PFSK-1 (cell line): ENCODE data around the gene HAPLN3.

Experiments used
- FOXP2 ChIP-seq: optimal IDR thresholded peaks from 2 replicates; pipeline ENCODE3; 2011; ENCODE audit warnings: borderline replicate concordance, control low read depth, inconsistent platforms; ENCODE audit not compliant: insufficient read depth; ENCODE audit errors: extremely low read length, extremely low read depth
- POLR2AphosphoS5 ChIP-seq: IDR thresholded peaks from 2 replicates; pipeline ENCODE4 v1.6.1; 2012; ENCODE audit warnings: low read depth, mild to moderate bottlenecking, control low read depth, low read length, moderate library complexity
- REST ChIP-seq, 2 experiments: IDR thresholded peaks; 2 replicates each; pipeline versions ENCODE4 v1.6.1 to v1.8.0; 2011 to 2012; ENCODE audit warnings: low read depth in 2 of 2, low read length in 2 of 2, control low read depth in 1 of 2, inconsistent platforms in 1 of 2, mild to moderate bottlenecking in 1 of 2, moderate library complexity in 1 of 2; ENCODE audit not compliant: insufficient read depth in 1 of 2
- SIN3A ChIP-seq: IDR thresholded peaks from 2 replicates; pipeline ENCODE4 v1.6.1; 2012; ENCODE audit warnings: mild to moderate bottlenecking, low read length, moderate library complexity, borderline replicate concordance; ENCODE audit not compliant: insufficient read depth
- TAF1 ChIP-seq: IDR thresholded peaks from 2 replicates; pipeline ENCODE4 v1.6.1; 2012; ENCODE audit warnings: low read length, control low read depth, borderline replicate concordance; ENCODE audit not compliant: insufficient read depth

The HAPLN3 gene

GRCh38 chr15:88911766-88912118 lies 16.4 kb upstream of the HAPLN3 start:
- no peak for TF ChIP-seq TAF1
- no peak for TF ChIP-seq REST (IDR thresholded peaks at IDR 0.05; ENCODE audit: insufficient read depth in 1 of 2, low read depth in 2 of 2, low read length in 2 of 2)
- TF ChIP-seq SIN3A, result no peak
- TF ChIP-seq FOXP2, result no peak
- no peak for TF ChIP-seq POLR2AphosphoS5

- TF ChIP-seq REST (IDR thresholded peaks at IDR 0.05; ENCODE audit: insufficient read depth in 1 of 2, low read depth in 2 of 2, low read length in 2 of 2), result no peak
Measured at GRCh38 chr15:88909956-88910831, 14.8 kb upstream of the HAPLN3 start.

- TF ChIP-seq TAF1, result no peak
Measured at GRCh38 chr15:88908697-88909621, 13.6 kb upstream of the HAPLN3 start.

GRCh38 chr15:88908123-88908522 lies 12.8 kb upstream of the HAPLN3 start:
- TF ChIP-seq POLR2AphosphoS5, result no peak
- no peak for TF ChIP-seq SIN3A
- no peak for TF ChIP-seq REST (IDR thresholded peaks at IDR 0.05; ENCODE audit: insufficient read depth in 1 of 2, low read depth in 2 of 2, low read length in 2 of 2)
- no peak for TF ChIP-seq TAF1

GRCh38 chr15:88907111-88907510 lies 11.8 kb upstream of the HAPLN3 start:
- TF ChIP-seq REST (IDR thresholded peaks at IDR 0.05; ENCODE audit: insufficient read depth in 1 of 2, low read depth in 2 of 2, low read length in 2 of 2) (no peak), FOXP2 (no peak), POLR2AphosphoS5 (no peak), TAF1 (no peak), SIN3A (no peak)
